Right lobe of liver (tissue), 6 donors: ENCODE measurements around the gene STK11. TPM values are rescaled to one million over a fixed set of nuclear protein-coding genes. Genes with fewer than 3 reads are reported as not detected.

Source experiments
- ATAC-seq, 4 donors: fragments of 200-7000 bp; cut with Tn5 transposase; one replicate each; pipeline ENCODE4 v1.9.1; 2020; ENCODE audit warnings: mild to moderate bottlenecking in 4 of 4, moderate library complexity in 4 of 4
- DNase-seq, 3 donors: peaks; one replicate each; pipeline ENCODE4 v3.0.0-alpha.2; 2020
- H3K27ac ChIP-seq, 3 donors: fragments of 200-600 bp; one replicate each; pipeline ENCODE4 v1.8.0; 2022
- H3K27me3 ChIP-seq, 2 donors: fragments of 200-600 bp; one replicate each; pipeline ENCODE4 v1.8.0; 2022
- H3K36me3 ChIP-seq, 4 donors: fragments of 200-600 bp; sonication (generic) in 1 of 4; one replicate each; pipeline versions ENCODE4 v1.5.1 to v1.8.0; 2017 to 2022; ENCODE audit warnings: control low read depth in 1 of 4
- H3K4me1 ChIP-seq, 4 donors: fragments of 200-600 bp; sonication (generic) in 1 of 4; one replicate each; pipeline versions ENCODE4 v1.5.1 to v1.8.0; 2017 to 2022; ENCODE audit warnings: control low read depth in 1 of 4
- H3K4me3 ChIP-seq, 3 donors: fragments of 200-600 bp; one replicate each; pipeline ENCODE4 v1.8.0; 2022
- H3K9me3 ChIP-seq, 4 donors: fragments of 200-600 bp; sonication (generic) in 1 of 4; one replicate each; pipeline versions ENCODE4 v1.5.1 to v1.8.0; 2017 to 2022; ENCODE audit warnings: control low read depth in 1 of 4
- CTCF ChIP-seq, 4 donors: fragments of 200-600 bp in 3 of 4; fragments of 450-650 bp in 1 of 4; IDR thresholded peaks; one replicate each; pipeline versions ENCODE4 v1.5.1 to v1.8.0; 2016 to 2022; ENCODE audit warnings: antibody characterized with exemption in 4 of 4, mild to moderate bottlenecking in 2 of 4
- POLR2A ChIP-seq: fragments of 450-650 bp; IDR thresholded peaks from one replicate; pipeline ENCODE4 v1.6.1; 2017; ENCODE audit warnings: antibody characterized with exemption, mild to moderate bottlenecking
- WGBS: methylation state at CpG from one replicate; pipeline ENCODE4 v1.1.6; 2018; ENCODE audit warnings: low coverage, low lambda C conversion rate; ENCODE audit not compliant: insufficient coverage; ENCODE audit errors: missing lambda C conversion rate; 5-methylcytosine and 5-hydroxymethylcytosine counted together
- intact Hi-C, 2 donors: fragments of 100-400 bp; cut with DNase I; formaldehyde crosslinking; loops; one replicate each; pipeline versions ENCODE4 v1.11.2 to v1.14.1; 2022
- total RNA-seq, 6 experiments: library from RNA; depleted of rRNA in 2 of 6; stranded (reverse); fragments of >200 nt in 2 of 6; fragmentation: NEBNext Ultra II Directional in 3 of 6; extraction: Animal tissue kit (Norgen Biotek cat#: 25700) in 3 of 6; gene quantifications; one replicate each; pipeline versions ENCODE4 v1.1.0 to v1.2.4, GENCODE V29; 2016 to 2023
- donor health status: DM: no; HTN: yes; CAD: no.
- donor health status: DM: no; HTN: no; CAD: no.
- donor health status: DM: no; HTN: no; CAD: no.
- donor health status: DM: no; HTN: yes; CAD: no.
- donor health status: DM: no; HTN: yes; CAD: no.

STK11 gene
- total RNA-seq, 6 experiments from 2014 or later = 23.8 to 34.0 (median 29.5) TPM

DNA sequence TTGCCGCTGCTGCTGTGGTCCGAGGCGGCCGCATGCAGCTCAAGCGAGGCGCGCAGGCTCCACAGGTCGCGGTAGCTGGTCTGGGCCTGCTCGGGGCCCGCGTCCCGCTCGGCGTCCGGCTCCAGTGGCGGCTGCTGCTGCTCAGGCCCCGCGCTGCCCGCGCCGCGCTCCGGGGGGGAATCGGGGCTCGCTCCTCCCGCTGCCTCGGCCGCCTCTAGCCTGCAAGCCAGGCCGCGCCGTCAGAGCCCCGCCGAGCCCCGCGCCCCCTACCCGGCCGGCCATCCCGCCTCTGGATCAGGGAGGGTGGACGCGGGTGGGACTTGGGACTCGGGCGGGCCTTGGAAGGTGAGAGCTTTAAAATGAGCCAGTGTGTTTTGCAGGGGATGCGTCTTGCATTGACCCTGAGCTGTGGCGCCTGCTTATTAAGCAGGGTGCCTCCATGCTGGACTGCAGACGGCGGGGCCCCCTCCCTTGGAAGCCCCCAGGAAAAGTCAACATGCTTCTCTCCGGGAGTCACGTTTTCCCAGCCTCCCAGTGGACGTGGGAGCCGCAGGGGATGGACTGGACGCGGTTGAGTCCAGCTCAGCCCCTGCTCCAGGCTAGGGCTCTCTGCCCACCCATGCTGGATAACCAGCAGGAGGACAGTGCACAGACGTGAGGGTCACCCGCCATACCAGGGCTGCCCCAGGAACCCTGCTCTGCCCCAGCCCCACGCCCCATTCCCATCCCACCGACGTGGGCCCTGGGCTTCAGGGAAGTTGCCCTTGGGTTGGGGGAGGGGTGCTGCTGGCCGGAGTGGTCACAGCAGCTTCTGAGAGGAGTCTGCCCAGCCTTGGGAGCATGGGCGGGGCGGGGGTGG lies 24.6 kb downstream of the STK11 start:
- WGBS = 62% methylated on average over 4 of the region's 61 CpGs
- TF ChIP-seq CTCF (IDR thresholded peaks at IDR 0.05) (no peak), POLR2A (no peak)
- ATAC-seq = no peak
- Histone ChIP-seq H3K4me3 (no peak overlapping the region), H3K27me3 (no peaks in the 10 kb centered on the region), H3K36me3 (peaks cover 0 to 6% (median under 1%) of the 10 kb centered on the region in 4 donors), H3K9me3 (no peaks in the 10 kb centered on the region), H3K27ac (no peak overlapping the region), H3K4me1 (no peaks in the 10 kb centered on the region)
- DNase-seq = no peak
- intact Hi-C loops = no loop called here

DNA sequence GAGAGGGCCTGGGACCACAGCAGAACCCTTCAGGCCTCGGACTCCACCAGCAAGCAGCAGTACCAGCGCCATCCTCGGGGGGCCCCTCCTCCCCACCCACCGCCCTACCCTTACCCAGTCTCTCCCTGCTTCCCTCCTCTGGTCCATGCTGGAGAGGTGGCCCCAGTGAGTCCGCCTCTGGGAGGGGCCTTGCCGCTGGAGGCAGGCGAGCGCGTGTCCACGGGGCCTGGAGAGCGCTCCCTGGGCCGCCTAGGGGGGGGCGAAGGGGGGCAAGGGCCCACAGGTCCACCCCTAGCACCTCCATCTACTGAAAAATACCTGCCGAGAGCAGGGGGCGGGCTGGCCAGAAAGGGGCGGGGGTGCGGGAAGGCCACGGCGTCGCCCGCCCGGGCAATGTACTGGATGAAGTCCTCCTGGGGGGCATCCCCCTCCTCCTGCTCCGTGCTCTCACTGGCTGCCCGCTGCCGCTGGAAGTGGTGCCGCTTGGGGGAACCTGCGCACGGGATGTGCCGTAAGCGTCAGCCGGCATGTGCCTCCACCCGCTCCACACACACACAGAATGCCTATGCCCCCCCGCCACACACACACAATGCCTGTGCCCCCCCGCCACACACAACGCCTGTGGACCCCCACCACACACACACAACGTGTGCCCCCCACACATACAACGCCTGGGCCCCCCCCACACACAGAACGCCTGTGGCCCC lies 25.4 kb downstream of the STK11 start:
- DNase-seq = no peak
- no peak overlapping the region for H3K4me3 ChIP-seq
- ATAC-seq = no peak
- intact Hi-C loops = no loop called here
- TF ChIP-seq POLR2A (no peak), CTCF (IDR thresholded peaks at IDR 0.05) (no peak)
- H3K27ac ChIP-seq = no peak overlapping the region
- no peaks in the 10 kb centered on the region for H3K4me1 ChIP-seq
- 66% methylated on average over 5 of the region's 38 CpGs for WGBS
- peaks cover 0 to 6% (median under 1%) of the 10 kb centered on the region in 4 donors for H3K36me3 ChIP-seq
- no peaks in the 10 kb centered on the region for H3K27me3 ChIP-seq
- H3K9me3 ChIP-seq = no peaks in the 10 kb centered on the region

DNA sequence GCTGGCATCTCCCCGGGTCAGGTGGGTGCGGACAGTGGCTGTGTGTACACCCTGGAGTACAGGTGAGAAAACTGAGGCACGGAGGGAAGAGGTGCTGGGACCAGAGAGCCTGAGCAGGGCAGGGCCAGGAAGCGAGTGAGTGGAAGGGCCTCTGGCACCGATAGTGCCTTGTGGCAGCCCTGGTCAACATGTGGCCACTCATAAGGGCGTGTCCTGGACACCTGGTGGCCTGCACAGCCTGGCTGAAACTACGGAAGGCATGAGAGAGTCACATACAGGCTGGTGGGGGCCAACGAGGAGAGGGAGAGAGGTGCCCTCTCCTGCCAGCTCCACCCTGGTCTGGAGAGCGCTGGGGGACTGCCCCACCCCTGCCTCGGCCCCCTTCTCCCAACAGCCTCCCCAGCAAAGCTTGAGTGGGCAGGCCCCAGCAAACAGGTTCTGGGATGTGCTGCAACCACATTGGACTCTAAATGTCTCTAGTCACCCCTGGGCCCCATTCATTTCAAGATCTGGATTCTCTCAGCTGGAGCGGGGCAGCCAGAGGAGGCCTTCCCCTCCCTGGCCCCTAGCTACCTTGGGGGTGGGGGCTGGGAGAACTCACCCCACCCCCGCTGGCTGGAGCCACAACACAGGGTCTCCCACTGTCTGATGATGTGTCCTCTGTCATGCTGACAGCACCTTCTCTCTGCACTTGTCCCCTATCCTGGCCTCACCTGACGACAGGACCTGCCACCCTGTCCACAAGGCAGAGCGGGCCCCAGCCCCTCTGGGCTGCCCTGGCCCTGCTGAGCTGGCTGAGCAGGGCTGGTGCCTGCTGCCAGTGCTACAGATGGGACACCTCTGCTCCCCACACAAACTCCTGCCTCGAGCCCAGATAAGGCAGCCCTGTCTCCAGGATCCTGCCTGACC lies 26.4 kb downstream of the STK11 start:
- intact Hi-C loops = no loop called here
- H3K27me3 ChIP-seq = no peaks in the 10 kb centered on the region
- no peak for TF ChIP-seq CTCF (IDR thresholded peaks at IDR 0.05)
- no peak for TF ChIP-seq POLR2A
- WGBS = 45% methylated on average over 2 of the region's 15 CpGs
- peaks cover 0 to under 1% (median 0%) of the 10 kb centered on the region in 4 donors for H3K4me1 ChIP-seq
- H3K4me3 ChIP-seq = no peak overlapping the region
- H3K36me3 ChIP-seq = no peaks in the 10 kb centered on the region
- DNase-seq (no peak), ATAC-seq (peak; percentile 9 to 48 (median 44))
- H3K9me3 ChIP-seq = no peaks in the 10 kb centered on the region
- H3K27ac ChIP-seq = no peak overlapping the region

- DNase-seq (no peak), ATAC-seq (peak; percentile 24 to 39 (median 26))
- no peak overlapping the region for H3K27ac ChIP-seq
- TF ChIP-seq POLR2A (no peak), CTCF (IDR thresholded peaks at IDR 0.05) (no peak)
- no peaks in the 10 kb centered on the region for H3K36me3 ChIP-seq
- WGBS = 18% methylated on average over 5 of the region's 15 CpGs
- no peak overlapping the region for H3K4me3 ChIP-seq
- intact Hi-C loops = no loop called here
- H3K27me3 ChIP-seq = no peaks in the 10 kb centered on the region
- H3K9me3 ChIP-seq = no peaks in the 10 kb centered on the region
- peaks cover 0 to 7% (median 0%) of the 10 kb centered on the region in 4 donors for H3K4me1 ChIP-seq
Observed at GRCh38 chr19:1232652-1233072, 27.1 kb downstream of the STK11 start.
